Dendritic cell treated with granulocyte-macrophage colony-stimulating factor and Interleukin-4, amounts not matched to agents 40 ng/mL and 50 ng/mL, for 4 days (primary cell): ENCODE results near the gene POLA1.

Experiments
- H3K27ac Mint-ChIP-seq: one replicate; pipeline ENCODE4 v1.8.0; 2022; ENCODE audit warnings: mild to moderate bottlenecking, mixed read lengths
- H3K27me3 Mint-ChIP-seq: one replicate; pipeline ENCODE4 v1.8.0; 2022; ENCODE audit warnings: mild to moderate bottlenecking, mixed read lengths
- H3K36me3 Mint-ChIP-seq: one replicate; pipeline ENCODE4 v1.8.0; 2022; ENCODE audit warnings: low read depth, mixed read lengths
- H3K4me1 Mint-ChIP-seq: one replicate; pipeline ENCODE4 v1.8.0; 2022; ENCODE audit warnings: low read depth, mixed read lengths
- H3K4me3 Mint-ChIP-seq: one replicate; pipeline ENCODE4 v1.8.0; 2022; ENCODE audit warnings: mild to moderate bottlenecking, moderate library complexity, mixed read lengths
- H3K9me3 Mint-ChIP-seq: one replicate; pipeline ENCODE4 v1.8.0; 2022; ENCODE audit warnings: mixed read lengths
- intact Hi-C: fragments of 100-400 bp; cut with micrococcal nuclease; formaldehyde crosslinking; loops from one replicate; pipeline ENCODE4 v1.15.0; 2022

POLA1 gene

GRCh38 chrX:25020905-25021449 lies 327.3 kb downstream of the POLA1 start:
- Mint-ChIP-seq H3K9me3 (no peaks in the 10 kb centered on the region), H3K27ac (no peak overlapping the region), H3K36me3 (no peaks in the 10 kb centered on the region), H3K27me3 (peaks cover 82% of the 10 kb centered on the region), H3K4me1 (peaks cover 36% of the 10 kb centered on the region), H3K4me3 (peak overlapping the region; percentile 63)
- intact Hi-C loops: loop anchor here (5.0 kb wide), 1 partner anchor 184 kb away; no protein-coding TSS in a partner anchor

GRCh38 chrX:25022499-25023325 lies 329.0 kb downstream of the POLA1 start:
- Mint-ChIP-seq H3K27ac (no peak overlapping the region), H3K27me3 (peaks cover 73% of the 10 kb centered on the region), H3K9me3 (no peaks in the 10 kb centered on the region), H3K36me3 (no peaks in the 10 kb centered on the region), H3K4me1 (peaks cover 28% of the 10 kb centered on the region), H3K4me3 (no peak overlapping the region)
- intact Hi-C loops: loop anchor here (5.0 kb wide), 1 partner anchor 185 kb away; no protein-coding TSS in a partner anchor

- H3K4me3 Mint-ChIP-seq: no peak overlapping the region
- intact Hi-C loops: loop anchor here (5.0 kb wide), 1 partner anchor 187 kb away; no protein-coding TSS in a partner anchor
- H3K9me3 Mint-ChIP-seq: no peaks in the 10 kb centered on the region
- H3K27ac Mint-ChIP-seq: no peak overlapping the region
- peaks cover 72% of the 10 kb centered on the region for H3K27me3 Mint-ChIP-seq
- no peaks in the 10 kb centered on the region for H3K36me3 Mint-ChIP-seq
- H3K4me1 Mint-ChIP-seq: peaks cover 27% of the 10 kb centered on the region
Measured at GRCh38 chrX:25023908-25024307, 330.2 kb downstream of the POLA1 start.

GRCh38 chrX:25025615-25026014 lies 331.9 kb downstream of the POLA1 start:
- peaks cover 60% of the 10 kb centered on the region for H3K27me3 Mint-ChIP-seq
- H3K4me3 Mint-ChIP-seq: no peak overlapping the region
- no peak overlapping the region for H3K27ac Mint-ChIP-seq

GRCh38 chrX:25026576-25026975 lies 332.9 kb downstream of the POLA1 start:
- H3K27ac Mint-ChIP-seq: no peak overlapping the region
- peaks cover 13% of the 10 kb centered on the region for H3K4me1 Mint-ChIP-seq
- intact Hi-C loops: no loop called here
- H3K9me3 Mint-ChIP-seq: no peaks in the 10 kb centered on the region
- H3K36me3 Mint-ChIP-seq: no peaks in the 10 kb centered on the region
- H3K27me3 Mint-ChIP-seq: peaks cover 57% of the 10 kb centered on the region
- H3K4me3 Mint-ChIP-seq: no peak overlapping the region

More at GRCh38 chrX:25025615-25026014, 331.9 kb downstream of the POLA1 start:
- intact Hi-C loops: no loop called here
- no peaks in the 10 kb centered on the region for H3K9me3 Mint-ChIP-seq
- H3K36me3 Mint-ChIP-seq: no peaks in the 10 kb centered on the region
- H3K4me1 Mint-ChIP-seq: peaks cover 20% of the 10 kb centered on the region

GRCh38 chrX:25028726-25029125 lies 335.0 kb downstream of the POLA1 start:
- intact Hi-C loops: no loop called here
- no peaks in the 10 kb centered on the region for H3K36me3 Mint-ChIP-seq
- H3K4me1 Mint-ChIP-seq: no peaks in the 10 kb centered on the region
- no peak overlapping the region for H3K4me3 Mint-ChIP-seq
- H3K27ac Mint-ChIP-seq: no peak overlapping the region
- peaks cover 40% of the 10 kb centered on the region for H3K27me3 Mint-ChIP-seq
- no peaks in the 10 kb centered on the region for H3K9me3 Mint-ChIP-seq

GRCh38 chrX:25029288-25029825 lies 335.6 kb downstream of the POLA1 start:
- intact Hi-C loops: no loop called here
- H3K4me3 Mint-ChIP-seq: no peak overlapping the region
- no peaks in the 10 kb centered on the region for H3K9me3 Mint-ChIP-seq
- H3K4me1 Mint-ChIP-seq: no peaks in the 10 kb centered on the region
- H3K27ac Mint-ChIP-seq: no peak overlapping the region
- H3K27me3 Mint-ChIP-seq: peaks cover 34% of the 10 kb centered on the region
- no peaks in the 10 kb centered on the region for H3K36me3 Mint-ChIP-seq

- Mint-ChIP-seq H3K9me3 (no peaks in the 10 kb centered on the region), H3K27ac (no peak overlapping the region), H3K27me3 (peaks cover 33% of the 10 kb centered on the region), H3K36me3 (no peaks in the 10 kb centered on the region), H3K4me1 (no peaks in the 10 kb centered on the region), H3K4me3 (no peak overlapping the region)
- intact Hi-C loops: no loop called here
Measured at GRCh38 chrX:25034889-25035288, 341.2 kb downstream of the POLA1 start.

GRCh38 chrX:25039036-25039435 lies 345.3 kb downstream of the POLA1 start:
- Mint-ChIP-seq H3K9me3 (no peaks in the 10 kb centered on the region), H3K4me1 (peaks cover 6% of the 10 kb centered on the region), H3K27ac (no peak overlapping the region), H3K27me3 (peaks cover 39% of the 10 kb centered on the region), H3K36me3 (no peaks in the 10 kb centered on the region), H3K4me3 (no peak overlapping the region)
- intact Hi-C loops: no loop called here

GRCh38 chrX:25043192-25043591 lies 349.5 kb downstream of the POLA1 start:
- H3K4me1 Mint-ChIP-seq: peaks cover 11% of the 10 kb centered on the region
- H3K9me3 Mint-ChIP-seq: no peaks in the 10 kb centered on the region
- intact Hi-C loops: no loop called here

More at GRCh38 chrX:25043192-25043591, 349.5 kb downstream of the POLA1 start:
- Mint-ChIP-seq H3K27me3 (peaks cover 35% of the 10 kb centered on the region), H3K27ac (no peak overlapping the region), H3K4me3 (no peak overlapping the region), H3K36me3 (no peaks in the 10 kb centered on the region)
